GM12865 (cell line): ENCODE measurements around the gene STPG2.

Experiments
- DNase-seq: peaks from one replicate; pipeline ENCODE4 v3.0.0; 2010; ENCODE audit warnings: low read depth
- H3K4me3 ChIP-seq: 2 replicates; pipeline ENCODE4 v1.5.1; 2011; ENCODE audit warnings: mild to moderate bottlenecking, low read depth, low read length, control low read depth
- TF ChIP-seq, protein P1 (sequence below): IDR thresholded peaks from 2 replicates; pipeline ENCODE4 v1.5.1; 2011; ENCODE audit warnings: low read length, control low read depth, low read depth, inconsistent platforms; ENCODE audit not compliant: insufficient read depth; ENCODE audit errors: missing control alignments

STPG2 gene

DNA sequence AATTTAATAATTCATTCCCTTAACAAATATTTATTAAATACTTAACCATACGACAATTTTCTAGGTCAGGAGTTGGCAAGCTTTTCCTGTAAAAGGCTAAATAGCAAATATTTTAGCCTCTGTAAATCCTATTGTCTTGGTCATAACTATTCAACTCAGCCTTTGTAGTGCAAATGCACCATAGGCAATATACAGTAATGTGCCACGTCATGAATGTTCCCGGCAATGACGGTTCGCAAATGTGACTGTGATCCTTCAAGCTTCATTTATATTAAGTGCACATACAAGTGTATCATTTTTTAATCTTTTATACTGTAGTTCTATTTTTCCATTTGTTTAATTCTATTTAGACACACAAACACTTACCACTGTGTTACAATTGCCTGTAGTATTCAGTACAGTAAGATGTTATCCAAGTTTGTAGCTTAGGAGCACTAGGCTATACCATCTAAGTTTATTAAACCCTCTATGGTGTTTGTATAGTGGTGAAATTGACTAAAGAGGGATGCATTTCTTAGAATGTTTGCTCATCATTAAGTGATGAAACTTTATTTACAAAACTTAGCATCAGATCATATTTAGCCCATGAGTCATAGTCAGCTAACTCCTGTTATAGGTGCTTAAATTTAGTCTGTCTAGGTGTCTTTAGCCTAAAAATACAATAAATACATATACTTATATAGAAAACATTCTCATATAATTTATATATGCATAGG, 553.6 kb downstream of the STPG2 start:
- DNase-seq = no peak
- no peak overlapping the region for H3K4me3 ChIP-seq

DNA sequence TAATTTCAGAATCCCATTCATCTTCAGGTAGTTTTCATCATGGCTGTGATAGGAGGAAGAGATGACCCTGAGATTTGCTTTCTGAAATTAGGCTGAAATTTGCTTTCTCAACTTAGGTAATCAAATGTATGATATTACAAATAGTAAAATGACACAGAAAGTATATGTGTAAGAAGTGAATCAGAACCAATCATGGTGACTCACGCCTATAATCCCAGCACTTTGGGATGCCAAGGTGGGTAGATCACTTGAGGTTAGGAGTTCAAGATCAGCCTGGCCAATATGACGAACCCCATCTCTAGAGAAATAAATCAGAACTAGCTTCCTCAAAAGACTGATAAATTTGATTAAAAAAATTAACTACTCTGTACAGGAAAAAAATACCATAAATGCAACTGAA, 555.4 kb downstream of the STPG2 start:
- no peak for DNase-seq
- no peak overlapping the region for H3K4me3 ChIP-seq
- TF ChIP-seq, protein P1, sequence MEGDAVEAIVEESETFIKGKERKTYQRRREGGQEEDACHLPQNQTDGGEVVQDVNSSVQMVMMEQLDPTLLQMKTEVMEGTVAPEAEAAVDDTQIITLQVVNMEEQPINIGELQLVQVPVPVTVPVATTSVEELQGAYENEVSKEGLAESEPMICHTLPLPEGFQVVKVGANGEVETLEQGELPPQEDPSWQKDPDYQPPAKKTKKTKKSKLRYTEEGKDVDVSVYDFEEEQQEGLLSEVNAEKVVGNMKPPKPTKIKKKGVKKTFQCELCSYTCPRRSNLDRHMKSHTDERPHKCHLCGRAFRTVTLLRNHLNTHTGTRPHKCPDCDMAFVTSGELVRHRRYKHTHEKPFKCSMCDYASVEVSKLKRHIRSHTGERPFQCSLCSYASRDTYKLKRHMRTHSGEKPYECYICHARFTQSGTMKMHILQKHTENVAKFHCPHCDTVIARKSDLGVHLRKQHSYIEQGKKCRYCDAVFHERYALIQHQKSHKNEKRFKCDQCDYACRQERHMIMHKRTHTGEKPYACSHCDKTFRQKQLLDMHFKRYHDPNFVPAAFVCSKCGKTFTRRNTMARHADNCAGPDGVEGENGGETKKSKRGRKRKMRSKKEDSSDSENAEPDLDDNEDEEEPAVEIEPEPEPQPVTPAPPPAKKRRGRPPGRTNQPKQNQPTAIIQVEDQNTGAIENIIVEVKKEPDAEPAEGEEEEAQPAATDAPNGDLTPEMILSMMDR = no peak

More for the DNA sequence above, 553.6 kb downstream of the STPG2 start:
- TF ChIP-seq, protein P1 = no peak

DNA sequence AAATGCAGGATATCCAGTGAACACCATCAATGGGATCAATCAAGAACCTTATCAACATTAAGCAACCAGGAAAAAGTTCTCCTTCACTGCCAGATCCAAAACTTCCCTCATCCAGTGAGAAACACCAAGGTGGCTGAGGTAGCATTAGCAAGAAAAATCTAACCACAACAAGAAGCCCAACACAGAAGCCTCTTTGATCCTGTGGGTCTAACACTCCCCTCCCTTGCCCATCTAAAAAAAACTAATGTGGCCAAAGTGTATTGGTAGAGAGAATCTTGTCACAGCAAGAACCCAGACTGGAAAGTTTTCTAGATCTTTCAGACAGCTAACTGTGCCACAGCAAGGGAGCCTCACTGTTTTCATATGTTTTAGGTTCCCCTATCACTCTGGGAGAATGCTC, 558.0 kb downstream of the STPG2 start:
- TF ChIP-seq, protein P1 = no peak
- no peak overlapping the region for H3K4me3 ChIP-seq
- no peak for DNase-seq

DNA sequence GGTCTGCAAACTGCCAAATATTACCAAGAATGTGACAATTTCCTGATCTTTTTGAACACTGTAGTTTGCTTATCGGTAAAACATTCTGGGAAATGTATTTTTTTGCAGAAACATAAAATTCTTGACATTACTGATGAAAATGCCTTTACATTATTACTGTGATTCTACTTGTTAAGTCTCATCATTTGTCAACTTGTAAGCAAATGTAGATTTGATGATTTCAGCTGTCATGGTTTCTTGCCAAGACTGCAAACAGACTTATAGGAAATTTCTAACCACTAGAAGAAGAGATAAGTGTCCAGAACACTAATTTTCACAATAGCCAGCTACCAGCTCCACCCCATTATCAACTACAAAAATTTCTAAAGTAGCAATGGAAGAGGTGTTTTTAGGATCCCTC, 560.4 kb downstream of the STPG2 start:
- TF ChIP-seq, protein P1 = no peak
- DNase-seq = no peak
- no peak overlapping the region for H3K4me3 ChIP-seq

DNA sequence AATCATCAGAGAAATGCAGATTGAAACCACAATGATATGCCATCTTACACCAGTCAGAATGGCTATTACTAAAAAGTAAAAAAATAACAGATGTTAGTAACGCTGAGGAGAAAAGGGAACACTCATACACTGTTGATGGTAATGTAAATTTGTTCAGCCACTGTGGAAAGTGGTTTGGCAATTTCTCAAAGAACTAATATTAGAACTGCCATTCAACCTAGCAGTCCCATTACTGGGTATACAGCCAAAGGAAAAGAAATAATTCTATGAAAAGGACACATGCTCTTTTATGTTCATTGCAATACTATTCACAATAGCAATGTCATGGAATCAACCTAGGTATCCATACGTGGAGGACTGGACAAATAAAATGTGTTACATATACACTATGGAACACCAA, 566.3 kb downstream of the STPG2 start:
- H3K4me3 ChIP-seq = no peak overlapping the region
- TF ChIP-seq, protein P1 = no peak

DNA sequence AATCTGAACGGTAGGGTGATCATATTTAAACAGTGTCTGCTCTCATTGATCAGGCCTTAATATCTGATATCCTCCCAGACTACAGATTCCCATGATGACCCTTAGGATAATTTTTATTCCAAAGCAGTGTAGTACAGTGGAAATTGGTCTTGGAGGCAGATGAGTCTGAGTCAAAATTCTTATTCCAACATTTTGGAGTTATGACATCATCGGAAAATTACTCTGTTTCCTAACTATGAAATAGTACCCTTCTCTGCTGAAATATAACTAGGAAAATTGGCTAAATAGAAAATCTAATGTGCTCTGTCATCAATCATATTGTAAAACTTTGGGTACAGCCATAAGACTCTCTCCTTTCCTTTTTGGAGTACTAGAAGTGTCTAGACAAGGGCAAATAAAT, 583.3 kb downstream of the STPG2 start:
- TF ChIP-seq, protein P1 = no peak
- H3K4me3 ChIP-seq = no peak overlapping the region
- no peak for DNase-seq

More for the DNA sequence above, 566.3 kb downstream of the STPG2 start:
- DNase-seq = no peak
